Stimulated activated CD4-positive, alpha-beta T cell treated with anti-CD3 and anti-CD28 coated beads, Interleukin-15, amount 100 ng/mL, for 24 hours (primary cell): Measurements from ENCODE around the gene P3H1.
"Not testable (repeated sequence)": the region's sequence is repeated elsewhere in the genome, so short reads cannot be mapped to it uniquely, and the experiment has no call there.

Source experiments
- DNase-seq: peaks from one replicate; pipeline ENCODE4 v3.0.0-alpha.2; 2020

The P3H1 gene

GRCh38 chr1:42742617-42743316, 24.1 kb downstream of the P3H1 start:
- DNase-seq, result no peak

- no peak for DNase-seq
Measured at GRCh38 chr1:42742141-42742540, 24.7 kb downstream of the P3H1 start.

GRCh38 chr1:42741706-42742105, 25.1 kb downstream of the P3H1 start:
- DNase-seq, result no peak

- no peak for DNase-seq
Measured at GRCh38 chr1:42740851-42741580, 25.8 kb downstream of the P3H1 start.

GRCh38 chr1:42739753-42740700, 26.8 kb downstream of the P3H1 start, which contains the start of gene CLDN19:
Gene CLDN19, minus strand, starts transcription at chr1:42740236. Its CDS starts 173 bp downstream, at chr1:42740063.
- no peak for DNase-seq

GRCh38 chr1:42738678-42739226, 28.1 kb downstream of the P3H1 start:
- DNase-seq, result no peak

- no peak for DNase-seq
Measured at GRCh38 chr1:42737986-42738677, 28.7 kb downstream of the P3H1 start.

GRCh38 chr1:42737257-42737656, 29.6 kb downstream of the P3H1 start:
- no peak for DNase-seq

- no peak for DNase-seq
Measured at GRCh38 chr1:42736571-42737200, 30.1 kb downstream of the P3H1 start.

GRCh38 chr1:42736152-42736551, 30.7 kb downstream of the P3H1 start:
- DNase-seq, result no peak

- DNase-seq, result no peak
Measured at GRCh38 chr1:42735477-42736105, 31.2 kb downstream of the P3H1 start.

GRCh38 chr1:42735056-42735455, 31.8 kb downstream of the P3H1 start:
- DNase-seq, result no peak

GRCh38 chr1:42734201-42735035, 32.4 kb downstream of the P3H1 start:
- DNase-seq, result no peak

- no peak for DNase-seq
Measured at GRCh38 chr1:42733415-42734200, 33.2 kb downstream of the P3H1 start.

GRCh38 chr1:42732126-42732680, 34.6 kb downstream of the P3H1 start:
- DNase-seq, result no peak

- DNase-seq, result no peak
Measured at GRCh38 chr1:42731585-42731984, 35.2 kb downstream of the P3H1 start.

GRCh38 chr1:42730988-42731387, 35.8 kb downstream of the P3H1 start:
- peak; percentile 78 for DNase-seq

GRCh38 chr1:42730002-42730401, 36.8 kb downstream of the P3H1 start:
- no peak for DNase-seq

GRCh38 chr1:42725820-42726219, 41.0 kb downstream of the P3H1 start:
- DNase-seq, result not testable (repeated sequence)
